Prostate gland (tissue), 2 donors: Measurements from ENCODE around the gene XPR1.

Experiments
- POLR2A ChIP-seq: fragments of 450-650 bp; IDR thresholded peaks from one replicate; pipeline ENCODE4 v1.6.1; 2016; ENCODE audit warnings: antibody characterized with exemption, mild to moderate bottlenecking
- POLR2AphosphoS5 ChIP-seq: sonication (generic); formaldehyde crosslinking; IDR thresholded peaks from one replicate; pipeline ENCODE4 v1.6.1; 2017; ENCODE audit warnings: antibody characterized with exemption
- TF ChIP-seq, protein P1 (sequence below), 4 experiments: fragments of 200-600 bp in 2 of 4; fragments of 450-650 bp in 2 of 4; sonication (generic) in 2 of 4; IDR thresholded peaks; 1 replicate in 3 of 4; 2 replicates in 1 of 4; pipeline ENCODE4 v1.5.1; 2016 to 2019; ENCODE audit warnings: antibody characterized with exemption in 4 of 4, mild to moderate bottlenecking in 2 of 4, moderate library complexity in 2 of 4

DNA sequence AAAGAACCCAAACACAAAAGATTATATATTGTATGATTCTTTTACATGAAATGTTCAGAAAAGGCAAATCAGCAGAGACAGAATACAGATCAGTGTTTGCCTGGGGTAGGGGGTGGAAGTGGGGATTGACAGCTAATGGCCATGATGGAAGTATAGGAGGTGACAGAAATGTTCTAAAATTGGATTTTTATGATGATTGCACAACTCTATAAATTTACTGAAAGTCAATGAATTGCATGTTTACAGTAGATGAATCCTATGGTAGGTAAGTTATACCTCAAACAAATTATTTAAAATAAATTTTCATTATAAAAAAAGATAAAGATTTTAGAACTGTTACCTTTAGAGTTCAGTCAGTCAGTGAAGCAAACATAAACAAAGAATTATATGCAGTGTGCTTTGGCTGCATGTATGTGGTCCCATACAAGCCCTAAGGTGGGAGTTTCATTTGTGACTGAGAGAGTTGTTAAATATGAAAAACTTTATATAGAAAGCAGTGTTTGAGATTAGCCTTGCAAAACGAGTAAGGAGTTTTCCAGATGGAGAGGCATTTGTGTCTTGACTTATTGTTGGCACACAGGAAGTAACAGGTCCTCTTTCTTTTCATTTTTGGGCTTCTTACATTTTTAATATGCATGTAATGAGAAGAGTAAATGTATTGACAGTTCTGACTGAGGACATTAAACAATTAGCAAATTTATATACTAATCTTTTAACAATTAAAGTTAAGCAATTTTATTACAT lies 165.2 kb downstream of the XPR1 start:
- TF ChIP-seq, protein P1, sequence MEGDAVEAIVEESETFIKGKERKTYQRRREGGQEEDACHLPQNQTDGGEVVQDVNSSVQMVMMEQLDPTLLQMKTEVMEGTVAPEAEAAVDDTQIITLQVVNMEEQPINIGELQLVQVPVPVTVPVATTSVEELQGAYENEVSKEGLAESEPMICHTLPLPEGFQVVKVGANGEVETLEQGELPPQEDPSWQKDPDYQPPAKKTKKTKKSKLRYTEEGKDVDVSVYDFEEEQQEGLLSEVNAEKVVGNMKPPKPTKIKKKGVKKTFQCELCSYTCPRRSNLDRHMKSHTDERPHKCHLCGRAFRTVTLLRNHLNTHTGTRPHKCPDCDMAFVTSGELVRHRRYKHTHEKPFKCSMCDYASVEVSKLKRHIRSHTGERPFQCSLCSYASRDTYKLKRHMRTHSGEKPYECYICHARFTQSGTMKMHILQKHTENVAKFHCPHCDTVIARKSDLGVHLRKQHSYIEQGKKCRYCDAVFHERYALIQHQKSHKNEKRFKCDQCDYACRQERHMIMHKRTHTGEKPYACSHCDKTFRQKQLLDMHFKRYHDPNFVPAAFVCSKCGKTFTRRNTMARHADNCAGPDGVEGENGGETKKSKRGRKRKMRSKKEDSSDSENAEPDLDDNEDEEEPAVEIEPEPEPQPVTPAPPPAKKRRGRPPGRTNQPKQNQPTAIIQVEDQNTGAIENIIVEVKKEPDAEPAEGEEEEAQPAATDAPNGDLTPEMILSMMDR (IDR thresholded peaks at IDR 0.05): no peak
- no peak for TF ChIP-seq POLR2A
- TF ChIP-seq POLR2AphosphoS5: no peak
